Measurements from ENCODE around the gene NFKBIE. TPM values are rescaled to one million over a fixed set of nuclear protein-coding genes. Genes with fewer than 3 reads are reported as not detected.

Gene NFKBIE
- total RNA-seq, 1 experiment from 2014 or later = 6.0 TPM

DNA sequence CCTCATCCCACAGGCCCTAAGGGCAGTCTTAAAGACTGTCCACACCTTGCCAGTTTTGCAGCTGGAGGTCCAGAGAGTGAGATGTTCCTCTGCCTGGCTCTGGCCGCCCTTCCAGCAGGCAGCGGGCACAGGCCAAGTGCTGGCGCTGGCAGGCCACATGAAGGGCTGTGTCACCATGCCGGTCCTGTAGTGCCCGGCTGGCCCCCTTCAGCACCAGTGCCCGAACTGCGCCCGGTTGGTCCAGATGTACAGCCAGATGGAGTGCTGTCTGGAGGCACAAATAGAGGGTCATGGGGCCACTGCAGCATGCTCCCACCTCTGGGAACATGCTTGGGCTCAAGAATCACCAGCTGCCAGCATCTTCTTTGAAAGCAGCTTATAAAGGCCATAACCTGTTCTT lies 3.8 kb downstream of the NFKBIE start:
- H3K27me3 Mint-ChIP-seq (ENCODE audit: insufficient read depth, unreplicated experiment) = no peaks in the 10 kb centered on the region
- intact Hi-C loops (cut with micrococcal nuclease) = no loop called here
- H3K4me1 Mint-ChIP-seq (ENCODE audit: insufficient read depth, unreplicated experiment) = peaks cover 33% of the 10 kb centered on the region
- no peaks in the 10 kb centered on the region for H3K9me3 Mint-ChIP-seq (ENCODE audit: unreplicated experiment)
- peaks cover 9% of the 10 kb centered on the region for H3K36me3 Mint-ChIP-seq (ENCODE audit: insufficient read depth, unreplicated experiment)
- TF ChIP-seq, protein P1, sequence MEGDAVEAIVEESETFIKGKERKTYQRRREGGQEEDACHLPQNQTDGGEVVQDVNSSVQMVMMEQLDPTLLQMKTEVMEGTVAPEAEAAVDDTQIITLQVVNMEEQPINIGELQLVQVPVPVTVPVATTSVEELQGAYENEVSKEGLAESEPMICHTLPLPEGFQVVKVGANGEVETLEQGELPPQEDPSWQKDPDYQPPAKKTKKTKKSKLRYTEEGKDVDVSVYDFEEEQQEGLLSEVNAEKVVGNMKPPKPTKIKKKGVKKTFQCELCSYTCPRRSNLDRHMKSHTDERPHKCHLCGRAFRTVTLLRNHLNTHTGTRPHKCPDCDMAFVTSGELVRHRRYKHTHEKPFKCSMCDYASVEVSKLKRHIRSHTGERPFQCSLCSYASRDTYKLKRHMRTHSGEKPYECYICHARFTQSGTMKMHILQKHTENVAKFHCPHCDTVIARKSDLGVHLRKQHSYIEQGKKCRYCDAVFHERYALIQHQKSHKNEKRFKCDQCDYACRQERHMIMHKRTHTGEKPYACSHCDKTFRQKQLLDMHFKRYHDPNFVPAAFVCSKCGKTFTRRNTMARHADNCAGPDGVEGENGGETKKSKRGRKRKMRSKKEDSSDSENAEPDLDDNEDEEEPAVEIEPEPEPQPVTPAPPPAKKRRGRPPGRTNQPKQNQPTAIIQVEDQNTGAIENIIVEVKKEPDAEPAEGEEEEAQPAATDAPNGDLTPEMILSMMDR (IDR thresholded peaks at IDR 0.05; ENCODE audit: unreplicated experiment) = no peak
- no peak overlapping the region for H3K4me3 Mint-ChIP-seq (ENCODE audit: unreplicated experiment)
- POLR2A ChIA-PET = interaction anchor here (0.7 to 1.5 kb wide), 4 partner anchors 10 to 553 kb away, joined by 3 to 4 read pairs (median 3); no protein-coding TSS in a partner anchor
- CTCF ChIA-PET = interaction anchor here (0.8 to 1.8 kb wide), 6 partner anchors 8 to 89 kb away, joined by 3 to 9 read pairs (median 4); no protein-coding TSS in a partner anchor
- no peak for DNase-seq (ENCODE audit: unreplicated experiment)
- no peak overlapping the region for H3K27ac Mint-ChIP-seq (ENCODE audit: low read depth, unreplicated experiment)
- BruUV-seq (replicated peaks) = no TSS peak

DNA sequence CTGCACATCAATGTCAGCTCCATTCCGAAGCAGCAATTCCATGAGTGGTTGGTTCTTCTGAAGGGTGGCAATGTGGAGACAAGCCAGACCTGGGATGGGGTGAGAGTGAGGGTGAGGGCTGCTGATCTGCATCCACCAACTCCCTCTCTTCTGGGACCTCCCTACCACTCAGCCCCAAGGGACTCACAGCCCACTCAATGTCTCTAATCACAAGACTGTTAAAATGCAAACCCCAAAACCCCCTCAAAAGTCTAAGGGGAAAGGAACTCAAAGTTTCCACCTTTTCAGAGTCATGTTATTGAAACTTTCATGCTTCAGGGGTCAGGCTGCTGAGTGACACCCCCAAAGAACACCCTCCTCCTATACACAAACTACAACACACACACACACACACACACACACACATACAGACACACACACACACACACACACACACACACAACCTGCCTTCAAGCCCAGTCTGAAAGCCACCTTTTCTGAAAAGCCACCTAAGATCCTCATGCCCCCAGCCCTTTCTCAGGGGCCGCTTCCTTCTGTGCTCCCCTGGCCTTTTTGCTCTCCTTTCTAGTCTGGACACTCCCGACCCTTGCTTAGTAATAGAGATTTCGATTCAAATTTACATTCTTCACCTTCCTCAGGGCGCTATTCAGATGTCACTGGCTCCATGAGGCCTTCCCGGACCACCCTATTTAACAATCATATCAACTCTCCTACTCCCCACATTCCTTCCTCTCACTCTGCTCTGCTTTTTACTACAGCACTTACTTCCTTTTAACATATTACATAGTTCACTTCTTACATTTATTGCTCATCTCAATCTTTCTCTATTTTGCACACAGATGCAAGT lies 4.7 kb downstream of the NFKBIE start:
- intact Hi-C loops (cut with micrococcal nuclease) = no loop called here
- ChIA-PET POLR2A (interaction anchor here (0.6 to 0.7 kb wide), 2 partner anchors 552 to 685 kb away, joined by 3 read pairs; partner anchors contain the start of gene XPO5), CTCF (interaction anchor here (1.0 to 1.2 kb wide), 2 partner anchors 88 to 109 kb away, joined by 3 to 4 read pairs; no protein-coding TSS in a partner anchor)
- Mint-ChIP-seq H3K27ac (ENCODE audit: low read depth, unreplicated experiment) (peak overlapping the region; percentile 9), H3K9me3 (ENCODE audit: unreplicated experiment) (no peaks in the 10 kb centered on the region), H3K4me1 (ENCODE audit: insufficient read depth, unreplicated experiment) (peaks cover 42% of the 10 kb centered on the region), H3K36me3 (ENCODE audit: insufficient read depth, unreplicated experiment) (peaks cover 19% of the 10 kb centered on the region), H3K4me3 (ENCODE audit: unreplicated experiment) (no peak overlapping the region), H3K27me3 (ENCODE audit: insufficient read depth, unreplicated experiment) (no peaks in the 10 kb centered on the region)
- TF ChIP-seq, protein P1 (IDR thresholded peaks at IDR 0.05; ENCODE audit: unreplicated experiment) = no peak
- no peak for DNase-seq (ENCODE audit: unreplicated experiment)
- BruUV-seq (replicated peaks) = no TSS peak

DNA sequence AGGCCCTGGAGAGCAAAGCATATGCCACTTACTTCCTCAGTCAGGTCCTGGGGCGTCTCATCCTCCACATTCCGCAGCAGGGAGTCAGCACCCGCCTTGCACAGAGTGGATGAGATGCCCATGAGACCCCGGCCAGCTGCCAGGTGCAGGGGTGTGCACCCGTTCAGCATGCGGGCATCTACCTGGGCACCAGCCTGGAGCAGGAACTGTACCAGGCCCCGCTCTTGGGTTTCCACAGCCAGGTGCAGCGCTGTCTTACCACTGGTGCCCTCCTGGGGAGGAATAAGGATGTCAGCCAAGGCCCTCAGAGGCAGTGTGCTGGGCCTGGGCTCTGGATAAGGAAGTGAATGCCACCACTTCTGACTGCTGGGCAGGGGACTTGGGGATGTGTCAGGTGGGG lies 5.3 kb downstream of the NFKBIE start:
- Mint-ChIP-seq H3K27me3 (ENCODE audit: insufficient read depth, unreplicated experiment) (no peaks in the 10 kb centered on the region), H3K27ac (ENCODE audit: low read depth, unreplicated experiment) (no peak overlapping the region), H3K36me3 (ENCODE audit: insufficient read depth, unreplicated experiment) (peaks cover 25% of the 10 kb centered on the region), H3K4me1 (ENCODE audit: insufficient read depth, unreplicated experiment) (peaks cover 49% of the 10 kb centered on the region), H3K4me3 (ENCODE audit: unreplicated experiment) (no peak overlapping the region), H3K9me3 (ENCODE audit: unreplicated experiment) (no peaks in the 10 kb centered on the region)
- CTCF ChIA-PET = interaction anchor here (1.0 kb wide), 1 partner anchor 109 kb away, joined by 3 read pairs; no protein-coding TSS in a partner anchor
- DNase-seq (ENCODE audit: unreplicated experiment) = no peak
- BruUV-seq (replicated peaks) = no TSS peak
- intact Hi-C loops (cut with micrococcal nuclease) = no loop called here
- POLR2A ChIA-PET = interaction anchor here (0.6 kb wide), 1 partner anchor 684 kb away, joined by 3 read pairs; the partner anchor contains the start of gene XPO5
- TF ChIP-seq, protein P1 (IDR thresholded peaks at IDR 0.05; ENCODE audit: unreplicated experiment) = no peak

DNA sequence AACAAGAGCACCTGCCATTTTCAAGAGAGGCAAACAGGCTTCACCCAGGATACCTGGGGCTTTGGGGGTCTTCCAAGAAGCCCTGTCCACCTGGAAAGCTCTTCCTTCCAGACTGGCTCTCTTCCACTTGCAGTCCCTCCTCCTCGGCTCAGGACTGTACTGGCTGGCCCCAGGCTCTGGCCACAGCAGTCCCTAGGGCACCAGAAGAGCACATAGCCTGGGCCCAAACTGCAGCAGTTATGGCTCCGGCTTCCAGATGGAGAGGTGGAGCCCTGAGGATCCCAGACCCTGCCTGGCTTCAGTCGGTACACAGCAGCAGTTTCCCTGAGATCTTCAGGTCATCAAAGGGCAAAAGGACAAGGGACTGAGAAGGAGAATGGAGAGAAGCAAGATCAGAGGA lies 6.4 kb downstream of the NFKBIE start:
- intact Hi-C loops (cut with micrococcal nuclease) = no loop called here
- H3K9me3 Mint-ChIP-seq (ENCODE audit: unreplicated experiment) = no peaks in the 10 kb centered on the region
- no peak overlapping the region for H3K27ac Mint-ChIP-seq (ENCODE audit: low read depth, unreplicated experiment)
- H3K4me1 Mint-ChIP-seq (ENCODE audit: insufficient read depth, unreplicated experiment) = peaks cover 50% of the 10 kb centered on the region
- TF ChIP-seq, protein P1 (IDR thresholded peaks at IDR 0.05; ENCODE audit: unreplicated experiment) = no peak
- H3K27me3 Mint-ChIP-seq (ENCODE audit: insufficient read depth, unreplicated experiment) = no peaks in the 10 kb centered on the region
- ChIA-PET CTCF (interaction anchor here (0.6 to 1.2 kb wide), 6 partner anchors 9 to 1118 kb away, joined by 3 to 5 read pairs (median 4); no protein-coding TSS in a partner anchor), POLR2A (interaction anchor here (1.0 kb wide), 1 partner anchor 12 kb away, joined by 5 read pairs; the partner anchor contains the start of gene HSP90AB1)
- no TSS peak for BruUV-seq (replicated peaks)
- peaks cover 36% of the 10 kb centered on the region for H3K36me3 Mint-ChIP-seq (ENCODE audit: insufficient read depth, unreplicated experiment)
- H3K4me3 Mint-ChIP-seq (ENCODE audit: unreplicated experiment) = no peak overlapping the region
- DNase-seq (ENCODE audit: unreplicated experiment) = no peak
